Pancreas (tissue), 10 donors: ENCODE results near the gene TP53BP2. TPM values are rescaled to one million over a fixed set of nuclear protein-coding genes. Genes with fewer than 3 reads are reported as not detected.

ENCODE experiments used
- ATAC-seq, 4 donors: fragments of 200-7000 bp; cut with Tn5 transposase; one replicate each; pipeline versions ENCODE4 v1.8.0 to v1.9.1; 2020; ENCODE audit warnings: mild to moderate bottlenecking in 4 of 4, moderate library complexity in 4 of 4
- DNase-seq, 6 donors: peaks; one replicate each; pipeline ENCODE4 v3.0.0-alpha.2; 2020
- FAIRE-seq: peaks from 2 replicates; lab custom pipeline; 2012; peaks lifted over from hg19 to GRCh38; lab: Jason Lieb, UNC
- H3K27ac ChIP-seq, 4 donors: fragments of 200-600 bp; sonication (generic); 1 replicate in 3 of 4; 2 replicates in 1 of 4; pipeline versions ENCODE4 v1.5.0 to v1.8.0; 2020
- H3K27me3 ChIP-seq, 4 donors: fragments of 200-600 bp; one replicate each; pipeline ENCODE4 v1.8.0; 2021
- H3K36me3 ChIP-seq, 3 donors: fragments of 200-600 bp; sonication (generic) in 1 of 3; one replicate each; pipeline versions ENCODE4 v1.5.0 to v1.8.0; 2020 to 2021
- H3K4me1 ChIP-seq, 3 donors: fragments of 200-600 bp; one replicate each; pipeline ENCODE4 v1.8.0; 2021
- H3K4me3 ChIP-seq, 4 donors: fragments of 200-600 bp; sonication (generic) in 2 of 4; one replicate each; pipeline versions ENCODE4 v1.5.0 to v1.8.0; 2020 to 2021
- H3K9me3 ChIP-seq, 4 donors: fragments of 200-600 bp; one replicate each; pipeline ENCODE4 v1.8.0; 2021
- WGBS, 2 donors: extraction: QIAGEN DNeasy Blood & Tissue Kit; methylation state at CpG; one replicate each; pipeline ENCODE4 v1.1.7; 2013; 5-methylcytosine and 5-hydroxymethylcytosine counted together
- intact Hi-C, 3 donors: fragments of 100-400 bp; cut with DNase I; formaldehyde crosslinking; loops; one replicate each; pipeline versions ENCODE4 v1.11.1 to v1.14.2; 2022
- polyA plus RNA-seq, 2 donors: library from polyadenylated mRNA; stranded (reverse); fragments of 200-250 nt; gene quantifications; one replicate each; pipeline ENCODE4 v1.2.3, GENCODE V29; 2013
- total RNA-seq, 6 donors: library from RNA; stranded (reverse); fragmentation: NEBNext Ultra II Directional in 4 of 6; extraction: Animal tissue kit (Norgen Biotek cat#: 25700) in 4 of 6; gene quantifications; one replicate each; pipeline versions ENCODE4 v1.2.1 to v1.2.4, GENCODE V29; 2021 to 2023
- TF ChIP-seq, protein P1 (sequence below), 4 donors: fragments of 200-600 bp; sonication (generic) in 3 of 4; IDR thresholded peaks; one replicate each; pipeline versions ENCODE4 v1.5.0 to v1.8.0; 2021; ENCODE audit warnings: antibody characterized with exemption in 4 of 4
- donor health status: healthy with polysubstance abuse.
- donor health status: DM: no; HTN: no; CAD: no; lungs with moderate emphysema.
- donor health status: DM: no; HTN: no; CAD: no.
- donor health status: control.
- donor health status: control.
- donor health status: Bipolar disorder and iron deficiency.
- donor health status: DM: yes; HTN: yes; CAD: no.
- donor health status: DM: no; HTN: no; CAD: no.
- donor health status: DM: no; HTN: no; CAD: no.
- donor health status: DM: yes; HTN: yes; CAD: no.

TP53BP2 gene
- total and polyA plus RNA-seq, 8 donors = 5.5 to 31.7 (median 14.1) TPM

DNA sequence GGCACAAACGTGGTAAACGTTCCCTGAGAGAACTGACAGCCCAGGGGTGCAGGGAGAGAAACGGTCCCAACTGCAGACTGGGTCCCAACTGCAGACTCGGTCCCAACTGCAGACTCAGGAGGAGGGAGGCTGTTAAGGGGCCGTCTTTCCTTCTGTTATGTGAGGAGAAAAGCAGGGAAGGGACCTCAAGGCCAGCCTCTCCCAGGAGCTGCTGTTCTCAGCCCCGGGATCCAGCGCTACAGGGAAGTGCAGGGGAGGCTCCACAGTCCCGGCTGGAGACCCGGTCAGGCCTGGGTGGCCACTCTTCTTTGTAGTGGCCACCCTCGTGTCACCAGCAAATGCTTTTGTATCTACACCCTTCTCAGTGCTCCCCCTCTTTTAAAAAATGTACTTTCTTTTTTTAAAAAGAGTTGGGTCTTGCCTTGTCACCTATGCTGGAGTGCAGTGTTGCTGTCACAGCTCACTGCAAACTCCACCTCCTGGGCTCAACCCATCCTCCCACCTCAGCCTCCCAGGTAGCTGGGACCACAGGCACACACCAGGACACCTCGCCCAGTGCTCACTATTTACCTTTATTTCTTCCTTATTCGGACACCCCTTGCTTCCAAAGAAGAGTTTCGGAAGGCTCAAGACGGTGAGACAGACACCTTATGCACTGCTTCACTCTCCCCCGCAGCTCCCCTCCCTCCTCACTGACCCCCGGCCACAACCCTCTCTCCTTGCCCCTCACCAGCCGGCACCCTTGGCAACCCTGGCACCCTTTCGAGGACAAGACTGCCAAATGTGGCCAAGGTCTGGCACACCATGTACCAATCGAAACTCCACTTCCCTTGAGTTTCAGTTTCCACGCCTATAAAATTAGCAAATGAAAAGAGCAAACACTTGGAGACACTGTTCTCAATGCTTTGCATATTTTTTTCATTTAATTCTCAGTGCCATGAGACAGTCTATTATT, 111.6 kb downstream of the TP53BP2 start:
- Histone ChIP-seq H3K27ac (peak overlapping the region in 3 of 4 donors; percentile 26 to 69 (median 58)), H3K9me3 (no peaks in the 10 kb centered on the region), H3K4me3 (no peak overlapping the region), H3K4me1 (peaks cover 12 to 39% (median 17%) of the 10 kb centered on the region in 3 donors), H3K36me3 (no peaks in the 10 kb centered on the region), H3K27me3 (no peaks in the 10 kb centered on the region)
- TF ChIP-seq, protein P1, sequence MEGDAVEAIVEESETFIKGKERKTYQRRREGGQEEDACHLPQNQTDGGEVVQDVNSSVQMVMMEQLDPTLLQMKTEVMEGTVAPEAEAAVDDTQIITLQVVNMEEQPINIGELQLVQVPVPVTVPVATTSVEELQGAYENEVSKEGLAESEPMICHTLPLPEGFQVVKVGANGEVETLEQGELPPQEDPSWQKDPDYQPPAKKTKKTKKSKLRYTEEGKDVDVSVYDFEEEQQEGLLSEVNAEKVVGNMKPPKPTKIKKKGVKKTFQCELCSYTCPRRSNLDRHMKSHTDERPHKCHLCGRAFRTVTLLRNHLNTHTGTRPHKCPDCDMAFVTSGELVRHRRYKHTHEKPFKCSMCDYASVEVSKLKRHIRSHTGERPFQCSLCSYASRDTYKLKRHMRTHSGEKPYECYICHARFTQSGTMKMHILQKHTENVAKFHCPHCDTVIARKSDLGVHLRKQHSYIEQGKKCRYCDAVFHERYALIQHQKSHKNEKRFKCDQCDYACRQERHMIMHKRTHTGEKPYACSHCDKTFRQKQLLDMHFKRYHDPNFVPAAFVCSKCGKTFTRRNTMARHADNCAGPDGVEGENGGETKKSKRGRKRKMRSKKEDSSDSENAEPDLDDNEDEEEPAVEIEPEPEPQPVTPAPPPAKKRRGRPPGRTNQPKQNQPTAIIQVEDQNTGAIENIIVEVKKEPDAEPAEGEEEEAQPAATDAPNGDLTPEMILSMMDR (IDR thresholded peaks at IDR 0.05) = no peak
- peak in 3 of 4 donors; percentile 15 to 27 (median 18) for ATAC-seq
- WGBS, 2 donors = 66 to 72% methylated on average over 20 of the region's 20 CpGs
- intact Hi-C loops = no loop called here
- FAIRE-seq = no peak
- DNase-seq = no peak

DNA sequence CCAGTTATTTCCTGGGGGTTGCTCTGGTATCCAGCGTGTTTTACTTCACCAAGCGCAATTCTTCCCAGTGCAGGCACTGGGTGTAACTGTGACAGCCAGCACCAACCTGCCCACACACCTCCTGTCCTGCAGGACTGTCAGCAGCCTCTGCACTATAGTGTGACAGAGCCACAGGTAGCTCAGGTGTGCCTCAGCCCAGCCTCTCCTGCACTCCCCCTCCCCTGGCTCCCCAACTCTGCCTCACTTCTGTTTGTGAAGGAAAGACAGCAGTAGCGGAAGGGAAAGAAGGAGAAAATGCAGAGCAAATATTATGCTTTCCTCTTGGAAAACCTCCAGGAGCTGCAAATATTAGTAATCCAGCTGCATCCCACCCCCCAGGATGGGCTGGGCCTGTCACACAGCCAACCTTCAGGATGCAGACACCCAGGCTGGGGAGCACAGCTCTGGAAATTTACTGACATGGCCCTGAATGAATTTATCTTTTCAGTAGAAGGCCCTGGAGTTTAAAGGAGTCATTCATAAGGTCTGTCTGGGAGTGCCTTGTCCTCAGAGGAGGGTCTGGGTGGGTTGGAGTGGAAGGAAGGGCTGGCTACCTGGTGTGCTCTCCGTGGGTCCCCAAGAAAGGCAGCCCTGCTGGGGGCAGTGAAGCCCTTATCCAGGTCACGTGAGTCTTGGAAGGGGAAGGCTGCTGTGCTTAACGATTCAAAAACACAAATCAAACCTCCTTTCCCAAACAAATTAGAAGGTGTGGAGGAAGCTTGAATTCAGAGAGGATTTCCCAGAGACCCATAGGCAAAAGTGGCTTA, 112.6 kb downstream of the TP53BP2 start:
- WGBS, 2 donors = 56% methylated on average over 6 of the region's 6 CpGs
- TF ChIP-seq, protein P1 (IDR thresholded peaks at IDR 0.05) = no peak
- no peaks in the 10 kb centered on the region for H3K36me3 ChIP-seq
- ATAC-seq = peak; percentile 24 to 57 (median 44)
- H3K9me3 ChIP-seq = no peaks in the 10 kb centered on the region
- H3K4me1 ChIP-seq = peaks cover 10 to 29% (median 16%) of the 10 kb centered on the region in 3 donors
- intact Hi-C loops = no loop called here
- H3K4me3 ChIP-seq = no peak overlapping the region
- no peaks in the 10 kb centered on the region for H3K27me3 ChIP-seq
- DNase-seq = no peak
- no peak for FAIRE-seq
- H3K27ac ChIP-seq = peak overlapping the region; percentile 26 to 69 (median 42)

DNA sequence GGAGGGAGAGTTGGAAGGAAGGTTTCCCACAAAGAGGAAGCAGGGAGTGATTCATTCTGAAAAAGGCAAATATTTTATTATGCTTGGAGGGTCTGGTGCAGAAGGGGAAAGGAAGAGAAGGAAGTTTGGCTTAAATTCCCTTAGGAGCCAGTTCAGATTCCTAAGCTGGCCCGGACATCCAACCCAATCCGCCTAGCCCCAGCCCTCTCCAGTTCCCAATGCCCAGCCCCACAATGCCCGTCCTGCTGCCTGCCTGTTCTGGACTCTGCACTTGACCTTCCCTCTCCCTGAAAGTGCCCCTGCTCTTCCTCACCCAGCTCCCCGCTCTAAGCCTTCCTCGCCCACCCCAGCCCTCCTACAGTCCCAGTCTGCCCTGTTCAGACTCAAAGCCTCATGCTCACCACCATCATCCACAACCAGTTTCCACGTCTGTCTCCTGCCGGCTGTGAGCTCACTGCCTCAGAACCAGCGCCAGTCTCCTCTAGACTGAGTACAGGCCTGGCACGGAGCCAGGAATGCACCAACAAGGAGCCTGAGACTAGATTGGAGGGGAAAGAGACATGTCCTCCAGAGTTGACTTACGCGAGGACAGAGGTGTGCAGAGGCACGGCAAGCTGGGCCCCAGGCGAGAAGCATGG, 114.5 kb downstream of the TP53BP2 start:
- DNase-seq (peak in 3 of 6 donors; percentile 45 to 78 (median 68)), ATAC-seq (peak; percentile 5 to 43 (median 22)), FAIRE-seq (no peak)
- Histone ChIP-seq H3K27me3 (no peaks in the 10 kb centered on the region), H3K9me3 (no peaks in the 10 kb centered on the region), H3K4me3 (no peak overlapping the region), H3K36me3 (no peaks in the 10 kb centered on the region), H3K27ac (peak overlapping the region in 3 of 4 donors; percentile 4 to 69 (median 34)), H3K4me1 (peaks cover 5 to 24% (median 13%) of the 10 kb centered on the region in 3 donors)
- TF ChIP-seq, protein P1 (IDR thresholded peaks at IDR 0.05) = no peak
- intact Hi-C loops = no loop called here
- 64 to 70% methylated on average over 13 of the region's 13 CpGs for WGBS, 2 donors

DNA sequence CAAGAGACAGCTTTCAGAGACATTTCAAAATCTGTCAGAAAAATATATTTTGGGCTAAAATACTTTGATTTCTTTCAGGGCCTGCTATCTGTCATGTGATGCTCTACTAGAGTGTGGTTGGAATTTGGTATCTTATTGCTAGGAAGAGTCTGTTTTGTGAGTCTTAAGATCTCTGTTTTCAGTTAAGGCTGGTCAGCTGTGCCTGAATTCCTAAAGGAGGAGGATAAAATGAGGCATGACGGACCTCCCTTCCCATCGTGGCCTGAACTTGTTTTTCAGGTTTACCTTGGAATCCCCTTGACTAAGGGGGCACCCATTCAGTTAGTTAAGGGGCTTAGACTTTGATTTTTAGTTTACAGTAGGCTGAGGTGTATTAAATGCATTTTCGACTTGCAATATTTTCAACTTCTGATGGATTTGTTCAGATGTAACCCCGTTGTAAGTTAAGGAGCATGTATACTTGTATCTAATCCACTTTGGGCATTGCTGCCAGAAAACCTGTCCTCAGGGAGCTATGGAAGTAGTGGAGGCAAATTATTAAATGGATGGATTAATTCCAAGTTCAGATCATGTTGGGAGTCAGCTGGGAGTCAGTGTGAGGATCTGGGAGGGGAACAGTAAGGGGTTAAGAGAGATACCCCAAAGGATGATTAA, 115.1 kb downstream of the TP53BP2 start:
- DNase-seq (no peak), FAIRE-seq (no peak), ATAC-seq (no peak)
- TF ChIP-seq, protein P1 (IDR thresholded peaks at IDR 0.05) = no peak
- H3K4me1 ChIP-seq = peaks cover 5 to 26% (median 13%) of the 10 kb centered on the region in 3 donors
- no peaks in the 10 kb centered on the region for H3K27me3 ChIP-seq
- H3K9me3 ChIP-seq = no peaks in the 10 kb centered on the region
- no peaks in the 10 kb centered on the region for H3K36me3 ChIP-seq
- intact Hi-C loops = no loop called here
- H3K4me3 ChIP-seq = no peak overlapping the region
- H3K27ac ChIP-seq = peak overlapping the region in 3 of 4 donors; percentile 4 to 69 (median 34)
- 50 to 52% methylated on average over 4 of the region's 4 CpGs for WGBS, 2 donors
